ENCODE data around the gene UNK. TPM values are rescaled to one million over a fixed set of nuclear protein-coding genes. Genes with fewer than 3 reads are reported as not detected.

UNK gene
- total and polyA plus RNA-seq, 2 of the 13 experiments (the other 11 are each of a cell fraction or from before 2014, with no cell fraction given), result 31.6 to 33.0 TPM

- TF ChIP-seq TARDBP (CRISPR knock-in tag; IDR thresholded peaks at IDR 0.05) (peak; percentile 77; the same call in 1 of the 2 replicates), ZFP90 (CRISPR knock-in tag; IDR thresholded peaks at IDR 0.05; ENCODE audit: borderline replicate concordance) (no peak; the same call in 1 of the 2 replicates), ISX (CRISPR knock-in tag; conservative IDR thresholded peaks at IDR 0.05) (no peak), PLRG1 (conservative IDR thresholded peaks at IDR 0.05) (no peak), AKAP8 (CRISPR knock-in tag; IDR thresholded peaks at IDR 0.05) (no peak), ZNF720 (CRISPR knock-in tag; IDR thresholded peaks at IDR 0.05) (no peak), SMARCC2 (IDR thresholded peaks at IDR 0.05) (no peak), MIXL1 (CRISPR knock-in tag; IDR thresholded peaks at IDR 0.05) (no peak), SALL1 (CRISPR knock-in tag; IDR thresholded peaks at IDR 0.05) (peak; percentile 74), ZIK1 (CRISPR knock-in tag; IDR thresholded peaks at IDR 0.05; ENCODE audit: borderline replicate concordance, low read depth) (no peak), MTF2 (CRISPR knock-in tag; IDR thresholded peaks at IDR 0.05; ENCODE audit: borderline replicate concordance) (no peak), LRRFIP1 (CRISPR knock-in tag; conservative IDR thresholded peaks at IDR 0.05) (no peak), ZNF644 (CRISPR knock-in tag; IDR thresholded peaks at IDR 0.05; ENCODE audit: low read depth) (no peak; the same call in 1 of the 2 replicates), TAF1 (CRISPR knock-in tag; IDR thresholded peaks at IDR 0.05) (no peak), SATB2 (CRISPR knock-in tag; IDR thresholded peaks at IDR 0.05) (no peak), HCFC1 (IDR thresholded peaks at IDR 0.05; ENCODE audit: low read depth, low read length) (no peak), ZNF879 (CRISPR knock-in tag; IDR thresholded peaks at IDR 0.05) (no peak), ZNF567 (CRISPR knock-in tag; IDR thresholded peaks at IDR 0.05; ENCODE audit: borderline replicate concordance) (no peak), HES4 (CRISPR knock-in tag; IDR thresholded peaks at IDR 0.05; ENCODE audit: borderline replicate concordance) (no peak), ZSCAN21 (CRISPR knock-in tag; IDR thresholded peaks at IDR 0.05; ENCODE audit: borderline replicate concordance) (0 out of 2 replicates have a peak, but pooled peaks have one; percentile 33), SOX13 (IDR thresholded peaks at IDR 0.05) (0 out of 2 replicates have a peak, but pooled peaks have one; percentile 18), SOX13 (CRISPR knock-in tag; conservative IDR thresholded peaks at IDR 0.05 in 1 of 2, IDR thresholded peaks at IDR 0.05 in 1 of 2) (peak in 1 of 2 experiments; percentile 77; a peak in 2 of 4 replicates)
- TF ChIP-seq, protein P1, sequence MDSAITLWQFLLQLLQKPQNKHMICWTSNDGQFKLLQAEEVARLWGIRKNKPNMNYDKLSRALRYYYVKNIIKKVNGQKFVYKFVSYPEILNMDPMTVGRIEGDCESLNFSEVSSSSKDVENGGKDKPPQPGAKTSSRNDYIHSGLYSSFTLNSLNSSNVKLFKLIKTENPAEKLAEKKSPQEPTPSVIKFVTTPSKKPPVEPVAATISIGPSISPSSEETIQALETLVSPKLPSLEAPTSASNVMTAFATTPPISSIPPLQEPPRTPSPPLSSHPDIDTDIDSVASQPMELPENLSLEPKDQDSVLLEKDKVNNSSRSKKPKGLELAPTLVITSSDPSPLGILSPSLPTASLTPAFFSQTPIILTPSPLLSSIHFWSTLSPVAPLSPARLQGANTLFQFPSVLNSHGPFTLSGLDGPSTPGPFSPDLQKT (CRISPR knock-in tag; IDR thresholded peaks at IDR 0.05; ENCODE audit: borderline replicate concordance), result no peak
- TF ChIP-seq, protein P2, sequence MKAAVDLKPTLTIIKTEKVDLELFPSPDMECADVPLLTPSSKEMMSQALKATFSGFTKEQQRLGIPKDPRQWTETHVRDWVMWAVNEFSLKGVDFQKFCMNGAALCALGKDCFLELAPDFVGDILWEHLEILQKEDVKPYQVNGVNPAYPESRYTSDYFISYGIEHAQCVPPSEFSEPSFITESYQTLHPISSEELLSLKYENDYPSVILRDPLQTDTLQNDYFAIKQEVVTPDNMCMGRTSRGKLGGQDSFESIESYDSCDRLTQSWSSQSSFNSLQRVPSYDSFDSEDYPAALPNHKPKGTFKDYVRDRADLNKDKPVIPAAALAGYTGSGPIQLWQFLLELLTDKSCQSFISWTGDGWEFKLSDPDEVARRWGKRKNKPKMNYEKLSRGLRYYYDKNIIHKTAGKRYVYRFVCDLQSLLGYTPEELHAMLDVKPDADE (CRISPR knock-in tag; IDR thresholded peaks at IDR 0.05), result no peak
- TF ChIP-seq, protein P3, sequence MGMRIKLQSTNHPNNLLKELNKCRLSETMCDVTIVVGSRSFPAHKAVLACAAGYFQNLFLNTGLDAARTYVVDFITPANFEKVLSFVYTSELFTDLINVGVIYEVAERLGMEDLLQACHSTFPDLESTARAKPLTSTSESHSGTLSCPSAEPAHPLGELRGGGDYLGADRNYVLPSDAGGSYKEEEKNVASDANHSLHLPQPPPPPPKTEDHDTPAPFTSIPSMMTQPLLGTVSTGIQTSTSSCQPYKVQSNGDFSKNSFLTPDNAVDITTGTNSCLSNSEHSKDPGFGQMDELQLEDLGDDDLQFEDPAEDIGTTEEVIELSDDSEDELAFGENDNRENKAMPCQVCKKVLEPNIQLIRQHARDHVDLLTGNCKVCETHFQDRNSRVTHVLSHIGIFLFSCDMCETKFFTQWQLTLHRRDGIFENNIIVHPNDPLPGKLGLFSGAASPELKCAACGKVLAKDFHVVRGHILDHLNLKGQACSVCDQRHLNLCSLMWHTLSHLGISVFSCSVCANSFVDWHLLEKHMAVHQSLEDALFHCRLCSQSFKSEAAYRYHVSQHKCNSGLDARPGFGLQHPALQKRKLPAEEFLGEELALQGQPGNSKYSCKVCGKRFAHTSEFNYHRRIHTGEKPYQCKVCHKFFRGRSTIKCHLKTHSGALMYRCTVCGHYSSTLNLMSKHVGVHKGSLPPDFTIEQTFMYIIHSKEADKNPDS (CRISPR knock-in tag; IDR thresholded peaks at IDR 0.05), result no peak
These were observed 64.1 kb downstream of the UNK start (continued) for GRCh38 chr17:75848523-75849278.

All from HepG2 (cell line).